Stomach (tissue), 9 donors: ENCODE measurements around the gene ORMDL3. TPM values are rescaled to one million over a fixed set of nuclear protein-coding genes. Genes with fewer than 3 reads are reported as not detected.
A peak's percentile ranks its signal among the peaks of the same experiment; 100 is the strongest.

Experiments used
- DNase-seq, 2 donors: peaks; one replicate each; pipeline versions ENCODE4 v3.0.0 to v3.0.0-alpha.2; 2013 to 2019
- H3K27ac ChIP-seq, 5 donors: fragments of 200-600 bp in 4 of 5; sonication (generic) in 4 of 5; one replicate each; pipeline ENCODE4 v1.5.1; 2013 to 2019; ENCODE audit warnings: mild to moderate bottlenecking in 1 of 5, moderate library complexity in 1 of 5
- H3K27me3 ChIP-seq, 3 donors: fragments of 200-600 bp; sonication (generic); one replicate each; pipeline ENCODE4 v1.5.1; 2017 to 2019; ENCODE audit warnings: mixed run types in 1 of 3
- H3K36me3 ChIP-seq, 4 donors: fragments of 200-600 bp; sonication (generic); 1 replicate in 3 of 4; 2 replicates in 1 of 4; pipeline ENCODE4 v1.5.1; 2016 to 2019
- H3K4me1 ChIP-seq, 4 donors: fragments of 200-600 bp; sonication (generic); one replicate each; pipeline ENCODE4 v1.5.1; 2016 to 2019
- H3K4me3 ChIP-seq, 4 donors: fragments of 200-600 bp; sonication (generic) in 3 of 4; one replicate each; pipeline ENCODE4 v1.5.1; 2016 to 2019; ENCODE audit warnings: mild to moderate bottlenecking in 1 of 4
- H3K9me3 ChIP-seq, 4 donors: fragments of 200-600 bp; sonication (generic); one replicate each; pipeline ENCODE4 v1.5.1; 2016 to 2019
- CTCF ChIP-seq, 7 experiments: fragments of 450-650 bp in 4 of 7; fragments of 200-600 bp in 3 of 7; sonication (generic) in 3 of 7; IDR thresholded peaks; one replicate each; pipeline ENCODE4 v1.5.1; 2016 to 2019; ENCODE audit warnings: antibody characterized with exemption in 7 of 7, control low read depth in 2 of 7, mild to moderate bottlenecking in 1 of 7
- EP300 ChIP-seq: sonication (generic); formaldehyde crosslinking; IDR thresholded peaks from one replicate; pipeline ENCODE4 v1.6.1; 2017; ENCODE audit warnings: antibody characterized with exemption
- POLR2A ChIP-seq, 4 donors: fragments of 450-650 bp; IDR thresholded peaks; one replicate each; pipeline ENCODE4 v1.6.1; 2016; ENCODE audit warnings: antibody characterized with exemption in 4 of 4, control low read depth in 2 of 4, mild to moderate bottlenecking in 1 of 4, moderate library complexity in 1 of 4
- POLR2AphosphoS5 ChIP-seq, 3 donors: sonication (generic); formaldehyde crosslinking; IDR thresholded peaks; one replicate each; pipeline ENCODE4 v1.6.1; 2016; ENCODE audit warnings: antibody characterized with exemption in 3 of 3
- WGBS, 5 donors: extraction: QIAGEN DNeasy Blood & Tissue Kit in 3 of 5; methylation state at CpG; one replicate each; pipeline versions ENCODE4 v1.1.5 to v1.1.7; 2013 to 2018; 5-methylcytosine and 5-hydroxymethylcytosine counted together
- intact Hi-C: fragments of 100-400 bp; cut with DNase I; formaldehyde crosslinking; loops from one replicate; pipeline ENCODE4 v1.15.1; 2023; ENCODE audit warnings: low total_unique reads
- polyA plus RNA-seq, 3 donors: library from polyadenylated mRNA; stranded (reverse); fragments of 200-250 nt; gene quantifications; one replicate each; pipeline ENCODE4 v1.2.3, GENCODE V29; 2013
- total RNA-seq, 5 donors: library from RNA; depleted of rRNA; stranded (reverse); fragments of >200 nt; gene quantifications; one replicate each; pipeline versions ENCODE4 v1.1.0 to v1.2.3, GENCODE V29; 2014 to 2016
- donor health status: healthy with polysubstance abuse.
- donor health status: Bipolar disorder and iron deficiency.
- donor health status: healthy.

The ORMDL3 gene
- total and polyA plus RNA-seq, 8 donors, result 16.5 to 117 (median 50.2) TPM

- no peak for DNase-seq
- Histone ChIP-seq H3K4me3 (peak overlapping the region in 1 of 4 donors; percentile 40), H3K9me3 (no peaks in the 10 kb centered on the region), H3K27me3 (no peaks in the 10 kb centered on the region), H3K27ac (peak overlapping the region in 3 of 5 donors; percentile 28 to 76 (median 42)), H3K36me3 (peaks cover 11 to 61% (median 52%) of the 10 kb centered on the region in 4 donors), H3K4me1 (peaks cover 0 to 12% (median 0%) of the 10 kb centered on the region in 4 donors)
- no peak for TF ChIP-seq CTCF (IDR thresholded peaks at IDR 0.05)
- no peak for TF ChIP-seq POLR2A (IDR thresholded peaks at IDR 0.05)
- no peak for TF ChIP-seq EP300
- TF ChIP-seq POLR2AphosphoS5 (IDR thresholded peaks at IDR 0.05), result no peak
- 77 to 91% (median 87%) methylated on average over 7 of the region's 7 CpGs for WGBS, 5 donors
- intact Hi-C loops, result no loop called here
Observed at GRCh38 chr17:39916918-39917317, 10.5 kb downstream of the ORMDL3 start.

- Histone ChIP-seq H3K27ac (no peak overlapping the region), H3K4me3 (no peak overlapping the region), H3K4me1 (peaks cover 0 to 3% (median 0%) of the 10 kb centered on the region in 4 donors), H3K9me3 (no peaks in the 10 kb centered on the region), H3K36me3 (peaks cover 0 to 61% (median 51%) of the 10 kb centered on the region in 4 donors), H3K27me3 (no peaks in the 10 kb centered on the region)
- TF ChIP-seq POLR2A (IDR thresholded peaks at IDR 0.05) (no peak), POLR2AphosphoS5 (IDR thresholded peaks at IDR 0.05) (no peak), CTCF (IDR thresholded peaks at IDR 0.05) (no peak), EP300 (no peak)
- no peak for DNase-seq
- WGBS, 5 donors, result 65 to 92% (median 87%) methylated on average over 4 of the region's 4 CpGs
- intact Hi-C loops, result no loop called here
Observed at GRCh38 chr17:39915559-39915958, 11.8 kb downstream of the ORMDL3 start.

- TF ChIP-seq POLR2AphosphoS5 (IDR thresholded peaks at IDR 0.05), result no peak
- TF ChIP-seq EP300, result no peak
- no peak for TF ChIP-seq CTCF (IDR thresholded peaks at IDR 0.05)
- no peak for TF ChIP-seq POLR2A (IDR thresholded peaks at IDR 0.05)
- no peak for DNase-seq
- H3K4me1 ChIP-seq, result peaks cover 0 to 3% (median 0%) of the 10 kb centered on the region in 4 donors
- no peak overlapping the region for H3K4me3 ChIP-seq
- no peaks in the 10 kb centered on the region for H3K27me3 ChIP-seq
- peaks cover 4 to 63% (median 52%) of the 10 kb centered on the region in 4 donors for H3K36me3 ChIP-seq
- WGBS, 5 donors, result 89 to 94% (median 93%) methylated on average over 3 of the region's 3 CpGs
- H3K27ac ChIP-seq, result no peak overlapping the region
- H3K9me3 ChIP-seq, result no peaks in the 10 kb centered on the region
- intact Hi-C loops, result no loop called here
Observed at GRCh38 chr17:39913989-39914388, 13.4 kb downstream of the ORMDL3 start.

GRCh38 chr17:39908789-39909352 is 18.5 kb downstream of the ORMDL3 start:
- Histone ChIP-seq H3K9me3 (no peaks in the 10 kb centered on the region), H3K4me3 (no peak overlapping the region), H3K36me3 (peaks cover 4 to 95% (median 66%) of the 10 kb centered on the region in 4 donors), H3K27me3 (no peaks in the 10 kb centered on the region), H3K4me1 (no peaks in the 10 kb centered on the region), H3K27ac (no peak overlapping the region)
- no peak for DNase-seq
- TF ChIP-seq POLR2A (IDR thresholded peaks at IDR 0.05) (no peak), CTCF (IDR thresholded peaks at IDR 0.05) (no peak), POLR2AphosphoS5 (IDR thresholded peaks at IDR 0.05) (no peak), EP300 (no peak)
- 93 to 97% (median 94%) methylated on average over 6 of the region's 6 CpGs for WGBS, 5 donors
- intact Hi-C loops, result no loop called here
